ENCODE results near the gene CAPN1. TPM values are rescaled to one million over a fixed set of nuclear protein-coding genes. Genes with fewer than 3 reads are reported as not detected.
A peak's percentile ranks its signal among the peaks of the same experiment; 100 is the strongest.

The CAPN1 gene
- total RNA-seq, 2 experiments from 2014 or later: 89.9 to 111 TPM

DNA sequence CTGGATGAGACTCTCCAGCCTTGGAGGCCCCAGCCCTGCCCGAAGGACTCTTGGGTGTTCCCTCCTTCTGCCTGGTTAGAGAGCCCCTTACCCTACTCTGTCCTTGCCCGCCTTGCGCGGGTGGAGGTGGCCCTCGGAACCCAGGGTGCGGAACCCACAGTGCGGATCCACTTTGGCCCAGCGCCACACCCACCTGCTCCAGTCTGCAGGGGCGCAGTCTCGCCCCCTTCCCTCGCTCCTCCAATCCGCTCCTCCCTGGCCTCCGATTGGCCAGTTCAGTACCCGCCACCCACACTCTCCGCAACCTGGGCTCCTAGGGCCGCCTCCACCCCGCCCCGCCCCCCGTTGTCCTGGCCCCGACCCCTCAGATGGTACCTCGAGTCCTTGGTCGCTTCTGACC, 2.4 kb downstream of the CAPN1 start:
- Histone ChIP-seq H3K4me1 (ENCODE audit: insufficient read depth, low read length, poor library complexity, severe bottlenecking) (peaks cover 26% of the 10 kb centered on the region), H3K79me2 (ENCODE audit: insufficient read depth, low read depth, low read length) (peaks cover 3% of the 10 kb centered on the region; the same call in 1 of the 2 replicates), H4K20me1 (ENCODE audit: insufficient read depth, low read length) (no peaks in the 10 kb centered on the region), H3K9me3 (ENCODE audit: low read length) (no peaks in the 10 kb centered on the region), H3K27ac (ENCODE audit: low read depth, low read length, poor library complexity, severe bottlenecking) (no peak overlapping the region), H3K4me2 (ENCODE audit: low read length) (no peak overlapping the region), H3K9me2 (ENCODE audit: insufficient read depth, low read length) (no peaks in the 10 kb centered on the region), H3K36me3 (ENCODE audit: insufficient read depth, low read length) (peaks cover 17% of the 10 kb centered on the region; the same call in 1 of the 2 replicates), H3K4me3 (ENCODE audit: low read depth, low read length, poor library complexity, severe bottlenecking) (no peak overlapping the region), H2AFZ (ENCODE audit: low read length) (no peak overlapping the region)
- ChIA-PET CTCF (ENCODE audit: unreplicated experiment) (no interaction called here), POLR2A (no interaction called here)
- intact Hi-C loops (cut with micrococcal nuclease; ENCODE audit: unreplicated experiment): loop anchor here (5.0 kb wide), 1 partner anchor 172 kb away; the partner anchor contains the start of gene ARL2
- DNase-seq (ENCODE audit: low spot score): no peak
- no TSS peak for BruUV-seq (replicated peaks)
- TF ChIP-seq, protein P1, sequence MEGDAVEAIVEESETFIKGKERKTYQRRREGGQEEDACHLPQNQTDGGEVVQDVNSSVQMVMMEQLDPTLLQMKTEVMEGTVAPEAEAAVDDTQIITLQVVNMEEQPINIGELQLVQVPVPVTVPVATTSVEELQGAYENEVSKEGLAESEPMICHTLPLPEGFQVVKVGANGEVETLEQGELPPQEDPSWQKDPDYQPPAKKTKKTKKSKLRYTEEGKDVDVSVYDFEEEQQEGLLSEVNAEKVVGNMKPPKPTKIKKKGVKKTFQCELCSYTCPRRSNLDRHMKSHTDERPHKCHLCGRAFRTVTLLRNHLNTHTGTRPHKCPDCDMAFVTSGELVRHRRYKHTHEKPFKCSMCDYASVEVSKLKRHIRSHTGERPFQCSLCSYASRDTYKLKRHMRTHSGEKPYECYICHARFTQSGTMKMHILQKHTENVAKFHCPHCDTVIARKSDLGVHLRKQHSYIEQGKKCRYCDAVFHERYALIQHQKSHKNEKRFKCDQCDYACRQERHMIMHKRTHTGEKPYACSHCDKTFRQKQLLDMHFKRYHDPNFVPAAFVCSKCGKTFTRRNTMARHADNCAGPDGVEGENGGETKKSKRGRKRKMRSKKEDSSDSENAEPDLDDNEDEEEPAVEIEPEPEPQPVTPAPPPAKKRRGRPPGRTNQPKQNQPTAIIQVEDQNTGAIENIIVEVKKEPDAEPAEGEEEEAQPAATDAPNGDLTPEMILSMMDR (conservative IDR thresholded peaks at IDR 0.05; ENCODE audit: low read length): no peak
- TF ChIP-seq EZH2phosphoT487 (IDR thresholded peaks at IDR 0.05; ENCODE audit: borderline replicate concordance, low read depth, low read length): no peak

DNA sequence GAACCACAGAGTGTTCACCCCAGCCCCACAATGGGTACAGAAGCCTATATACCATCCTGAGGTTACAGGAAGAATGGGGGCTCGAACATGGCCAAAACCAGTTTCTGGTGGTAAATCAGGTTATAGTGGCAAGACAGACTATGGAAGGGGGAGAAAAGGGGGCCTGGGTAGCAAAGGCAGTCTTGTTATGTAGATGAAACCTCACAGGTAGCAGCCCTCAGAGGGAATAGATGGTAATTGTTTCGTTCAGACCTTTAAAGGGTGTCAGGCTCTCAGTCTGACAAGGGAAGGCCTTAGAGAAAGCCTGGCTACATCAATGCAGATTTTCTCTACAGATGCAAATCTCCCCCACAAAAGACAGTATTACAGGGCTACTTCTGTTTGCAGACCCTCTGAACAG, 3.4 kb downstream of the CAPN1 start:
- H4K20me1 ChIP-seq (ENCODE audit: insufficient read depth, low read length): no peaks in the 10 kb centered on the region
- BruUV-seq (replicated peaks): no TSS peak
- no peak overlapping the region for H3K27ac ChIP-seq (ENCODE audit: low read depth, low read length, poor library complexity, severe bottlenecking)
- POLR2A ChIA-PET: interaction anchor here (1.0 kb wide), 1 partner anchor 147 kb away, joined by 4 read pairs; no protein-coding TSS in a partner anchor
- no peak overlapping the region for H3K4me3 ChIP-seq (ENCODE audit: low read depth, low read length, poor library complexity, severe bottlenecking)
- intact Hi-C loops (cut with micrococcal nuclease; ENCODE audit: unreplicated experiment): no loop called here
- peaks cover 18% of the 10 kb centered on the region for H3K4me1 ChIP-seq (ENCODE audit: insufficient read depth, low read length, poor library complexity, severe bottlenecking)
- no peak for DNase-seq (ENCODE audit: low spot score)
- H3K79me2 ChIP-seq (ENCODE audit: insufficient read depth, low read depth, low read length): peaks cover 3% of the 10 kb centered on the region; the same call in 1 of the 2 replicates
- TF ChIP-seq, protein P1 (conservative IDR thresholded peaks at IDR 0.05; ENCODE audit: low read length): no peak
- no peak for TF ChIP-seq EZH2phosphoT487 (IDR thresholded peaks at IDR 0.05; ENCODE audit: borderline replicate concordance, low read depth, low read length)
- no peaks in the 10 kb centered on the region for H3K9me2 ChIP-seq (ENCODE audit: insufficient read depth, low read length)
- CTCF ChIA-PET (ENCODE audit: unreplicated experiment): no interaction called here
- H3K36me3 ChIP-seq (ENCODE audit: insufficient read depth, low read length): peaks cover 28% of the 10 kb centered on the region; the same call in 1 of the 2 replicates
- H2AFZ ChIP-seq (ENCODE audit: low read length): no peak overlapping the region
- H3K9me3 ChIP-seq (ENCODE audit: low read length): no peaks in the 10 kb centered on the region
- H3K4me2 ChIP-seq (ENCODE audit: low read length): no peak overlapping the region

DNA sequence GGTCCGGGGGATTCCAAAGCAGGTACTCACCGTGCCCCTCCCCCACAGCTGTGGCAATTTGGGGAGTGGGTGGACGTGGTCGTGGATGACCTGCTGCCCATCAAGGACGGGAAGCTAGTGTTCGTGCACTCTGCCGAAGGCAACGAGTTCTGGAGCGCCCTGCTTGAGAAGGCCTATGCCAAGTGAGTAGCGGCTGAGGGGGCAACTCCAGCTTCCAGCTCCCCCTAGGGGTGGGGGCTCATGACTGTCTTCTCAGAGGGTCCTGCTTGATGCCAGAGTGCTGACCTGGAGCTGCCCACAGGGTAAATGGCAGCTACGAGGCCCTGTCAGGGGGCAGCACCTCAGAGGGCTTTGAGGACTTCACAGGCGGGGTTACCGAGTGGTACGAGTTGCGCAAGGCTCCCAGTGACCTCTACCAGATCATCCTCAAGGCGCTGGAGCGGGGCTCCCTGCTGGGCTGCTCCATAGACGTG, 4.2 kb downstream of the CAPN1 start:
- Histone ChIP-seq H2AFZ (ENCODE audit: low read length) (no peak overlapping the region), H3K4me1 (ENCODE audit: insufficient read depth, low read length, poor library complexity, severe bottlenecking) (peaks cover 13% of the 10 kb centered on the region), H3K9me2 (ENCODE audit: insufficient read depth, low read length) (no peaks in the 10 kb centered on the region), H3K4me2 (ENCODE audit: low read length) (no peak overlapping the region), H3K79me2 (ENCODE audit: insufficient read depth, low read depth, low read length) (0 out of 2 replicates have a peak, but pooled peaks cover 3% of the 10 kb centered on the region), H3K9me3 (ENCODE audit: low read length) (no peaks in the 10 kb centered on the region), H3K36me3 (ENCODE audit: insufficient read depth, low read length) (peaks cover 35% of the 10 kb centered on the region; the same call in 1 of the 2 replicates), H3K4me3 (ENCODE audit: low read depth, low read length, poor library complexity, severe bottlenecking) (no peak overlapping the region), H4K20me1 (ENCODE audit: insufficient read depth, low read length) (no peaks in the 10 kb centered on the region), H3K27ac (ENCODE audit: low read depth, low read length, poor library complexity, severe bottlenecking) (no peak overlapping the region)
- DNase-seq (ENCODE audit: low spot score): peak; percentile 15
- TF ChIP-seq, protein P1 (conservative IDR thresholded peaks at IDR 0.05; ENCODE audit: low read length): peak; percentile 65
- no peak for TF ChIP-seq EZH2phosphoT487 (IDR thresholded peaks at IDR 0.05; ENCODE audit: borderline replicate concordance, low read depth, low read length)
- intact Hi-C loops (cut with micrococcal nuclease; ENCODE audit: unreplicated experiment): no loop called here
- CTCF ChIA-PET (ENCODE audit: unreplicated experiment): no interaction called here
- no TSS peak for BruUV-seq (replicated peaks)
- POLR2A ChIA-PET: interaction anchor here (1.0 kb wide), 1 partner anchor 146 kb away, joined by 4 read pairs; no protein-coding TSS in a partner anchor
